ENCODE results near the gene PTH1R. TPM values are rescaled to one million over a fixed set of nuclear protein-coding genes. Genes with fewer than 3 reads are reported as not detected.

The PTH1R gene
- polyA plus RNA-seq, 1 donor (not counting 4 experiments of a cell fraction or from before 2014, with no cell fraction given), result not detected

DNA sequence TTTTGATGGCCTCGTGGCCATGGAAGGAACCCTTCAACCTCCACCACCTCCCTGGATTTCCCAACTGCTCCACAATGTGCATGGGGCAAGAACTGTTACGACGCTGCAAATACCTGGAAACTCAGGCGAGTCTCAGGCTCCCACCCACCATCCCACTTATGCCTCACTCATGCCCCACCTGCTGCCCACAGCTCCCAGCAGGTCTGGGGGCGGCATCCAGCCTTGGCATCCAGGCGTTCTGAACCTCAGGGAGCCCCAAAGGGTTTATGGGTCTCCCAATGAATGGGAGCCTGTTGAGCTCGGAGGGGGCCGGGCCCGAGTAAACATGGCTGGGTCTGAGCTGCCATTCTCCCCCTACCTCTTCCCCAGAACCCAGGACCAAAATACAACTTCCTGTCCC, 2.0 kb upstream of the PTH1R start:
- no peaks in the 10 kb centered on the region for H3K9me3 ChIP-seq (ENCODE audit: control insufficient read depth, low read depth, low read length)
- FAIRE-seq (no peak), DNase-seq (ENCODE audit: low read depth, low spot score) (no peak)
- H3K9me1 ChIP-seq (ENCODE audit: control insufficient read depth, extremely low read depth, insufficient read depth, low read length), result no peaks in the 10 kb centered on the region
- no peak overlapping the region for H3K27ac ChIP-seq (ENCODE audit: control insufficient read depth, insufficient read depth, low read length)
- no peak overlapping the region for H3K9ac ChIP-seq (ENCODE audit: control insufficient read depth, extremely low read depth, insufficient read depth, low read length)
- peaks cover 44% of the 10 kb centered on the region for H3K27me3 ChIP-seq (ENCODE audit: control insufficient read depth, extremely low read depth, insufficient read depth, low read length)
- H3K36me3 ChIP-seq (ENCODE audit: control insufficient read depth in 2 of 2, extremely low read depth in 1 of 2, insufficient read depth in 2 of 2, low read length in 2 of 2), result no peaks in the 10 kb centered on the region
- H2AFZ ChIP-seq (ENCODE audit: control insufficient read depth, low read length), result no peak overlapping the region
- TF ChIP-seq EZH2 (IDR thresholded peaks at IDR 0.05; ENCODE audit: low read length) (no peak), CTCF (optimal IDR thresholded peaks at IDR 0.05 in 1 of 3, IDR thresholded peaks at IDR 0.05 in 1 of 3, conservative IDR thresholded peaks at IDR 0.05 in 1 of 3; ENCODE audit: extremely low read depth in 1 of 3, insufficient read depth in 2 of 3, low read length in 3 of 3) (no peak)
- H3K4me1 ChIP-seq (ENCODE audit: control insufficient read depth, extremely low read depth, insufficient read depth, low read length), result no peaks in the 10 kb centered on the region
- H3K4me2 ChIP-seq (ENCODE audit: control insufficient read depth, extremely low read depth, insufficient read depth, low read depth, low read length), result no peak overlapping the region
- H4K20me1 ChIP-seq (ENCODE audit: control insufficient read depth, extremely low read depth, insufficient read depth, low read length), result no peaks in the 10 kb centered on the region
- dilution Hi-C loops (cut with MboI; ENCODE audit: extremely low pct_ligation_motif_present, low sequenced_read_pairs), result no loop called here
- no peak overlapping the region for H3K4me3 ChIP-seq (ENCODE audit: control insufficient read depth in 2 of 3, extremely low read depth in 1 of 3, insufficient read depth in 2 of 3, low read depth in 1 of 3, low read length in 3 of 3)
- H3K79me2 ChIP-seq (ENCODE audit: control insufficient read depth, insufficient read depth, low read length), result no peaks in the 10 kb centered on the region

- H3K27ac ChIP-seq (ENCODE audit: control insufficient read depth, insufficient read depth, low read length), result no peak overlapping the region
- dilution Hi-C loops (cut with MboI; ENCODE audit: extremely low pct_ligation_motif_present, low sequenced_read_pairs), result no loop called here
- no peak for FAIRE-seq
- no peaks in the 10 kb centered on the region for H3K36me3 ChIP-seq (ENCODE audit: control insufficient read depth in 2 of 2, extremely low read depth in 1 of 2, insufficient read depth in 2 of 2, low read length in 2 of 2)
- H3K4me3 ChIP-seq (ENCODE audit: control insufficient read depth in 2 of 3, extremely low read depth in 1 of 3, insufficient read depth in 2 of 3, low read depth in 1 of 3, low read length in 3 of 3), result no peak overlapping the region
- no peak for DNase-seq (ENCODE audit: low read depth, low spot score)
- H3K4me1 ChIP-seq (ENCODE audit: control insufficient read depth, extremely low read depth, insufficient read depth, low read length), result no peaks in the 10 kb centered on the region
- H3K79me2 ChIP-seq (ENCODE audit: control insufficient read depth, insufficient read depth, low read length), result no peaks in the 10 kb centered on the region
- H2AFZ ChIP-seq (ENCODE audit: control insufficient read depth, low read length), result no peak overlapping the region
- H3K4me2 ChIP-seq (ENCODE audit: control insufficient read depth, extremely low read depth, insufficient read depth, low read depth, low read length), result no peak overlapping the region
- no peak overlapping the region for H3K9ac ChIP-seq (ENCODE audit: control insufficient read depth, extremely low read depth, insufficient read depth, low read length)
- no peaks in the 10 kb centered on the region for H4K20me1 ChIP-seq (ENCODE audit: control insufficient read depth, extremely low read depth, insufficient read depth, low read length)
- TF ChIP-seq CTCF (optimal IDR thresholded peaks at IDR 0.05 in 1 of 3, IDR thresholded peaks at IDR 0.05 in 1 of 3, conservative IDR thresholded peaks at IDR 0.05 in 1 of 3; ENCODE audit: extremely low read depth in 1 of 3, insufficient read depth in 2 of 3, low read length in 3 of 3), result no peak
- TF ChIP-seq EZH2 (IDR thresholded peaks at IDR 0.05; ENCODE audit: low read length), result no peak
- no peaks in the 10 kb centered on the region for H3K9me1 ChIP-seq (ENCODE audit: control insufficient read depth, extremely low read depth, insufficient read depth, low read length)
- peaks cover 45% of the 10 kb centered on the region for H3K27me3 ChIP-seq (ENCODE audit: control insufficient read depth, extremely low read depth, insufficient read depth, low read length)
- H3K9me3 ChIP-seq (ENCODE audit: control insufficient read depth, low read depth, low read length), result no peaks in the 10 kb centered on the region
Measured at GRCh38 chr3:46876313-46877300, 914 bp upstream of the PTH1R start.
